OCI-LY1 (cell line): ENCODE data around the gene PSAP.

Experiments used
- H2AFZ ChIP-seq: fragments of 200-600 bp; sonication (generic), shearing (Covaris generic); 2 replicates; pipeline ENCODE4 v1.6.0; 2014; ENCODE audit warnings: antibody characterized with exemption, mild to moderate bottlenecking, low read length
- H3F3A ChIP-seq: fragments of 200-600 bp; sonication (generic), shearing (Covaris generic); 2 replicates; pipeline ENCODE4 v1.6.0; 2014; ENCODE audit warnings: mild to moderate bottlenecking, antibody characterized with exemption, low read length, moderate library complexity; ENCODE audit not compliant: insufficient read depth
- H3K27ac ChIP-seq: fragments of 200-600 bp; sonication (generic); 2 replicates; pipeline ENCODE4 v1.5.1; 2014; ENCODE audit warnings: low read length, mixed run types, mild to moderate bottlenecking, low read depth; ENCODE audit not compliant: poor library complexity, severe bottlenecking
- H3K27me3 ChIP-seq: fragments of 200-600 bp; sonication (generic); 2 replicates; pipeline ENCODE4 v1.6.0; 2014; ENCODE audit warnings: antibody characterized with exemption, mild to moderate bottlenecking, low read length, moderate library complexity; ENCODE audit not compliant: insufficient read depth
- H3K36me3 ChIP-seq: fragments of 200-600 bp; sonication (generic); 2 replicates; pipeline ENCODE4 v1.6.1; 2014; ENCODE audit warnings: mild to moderate bottlenecking, antibody characterized with exemption, low read length, moderate library complexity, mixed read lengths; ENCODE audit not compliant: insufficient read depth
- H3K4me1 ChIP-seq: fragments of 200-600 bp; sonication (generic); 2 replicates; pipeline ENCODE4 v1.5.1; 2014; ENCODE audit warnings: mild to moderate bottlenecking, low read length, moderate library complexity; ENCODE audit not compliant: insufficient read depth, severe bottlenecking
- H3K4me2 ChIP-seq: fragments of 200-600 bp; sonication (generic), shearing (Covaris generic); 2 replicates; pipeline ENCODE4 v1.6.1; 2014; ENCODE audit warnings: low read length
- H3K4me3 ChIP-seq: fragments of 200-600 bp; sonication (generic); 2 replicates; pipeline ENCODE4 v1.5.1; 2014; ENCODE audit warnings: low read length, low read depth, mild to moderate bottlenecking, mixed read lengths; ENCODE audit not compliant: poor library complexity, severe bottlenecking
- H3K79me2 ChIP-seq: fragments of 200-600 bp; shearing (Covaris generic); 2 replicates; pipeline ENCODE4 v1.6.1; 2016; ENCODE audit warnings: mixed run types, low read length, mixed read lengths; ENCODE audit not compliant: insufficient read depth
- H3K9ac ChIP-seq: fragments of 200-600 bp; sonication (generic), shearing (Covaris generic); 2 replicates; pipeline ENCODE4 v1.6.1; 2014; ENCODE audit warnings: mild to moderate bottlenecking, low read length, mixed read lengths
- H3K9me2 ChIP-seq: fragments of 200-600 bp; sonication (generic), shearing (Covaris generic); 2 replicates; pipeline ENCODE4 v1.6.1; 2014; ENCODE audit warnings: low read depth, mild to moderate bottlenecking, low read length, mixed read lengths
- H3K9me3 ChIP-seq: fragments of 200-600 bp; shearing (Covaris generic); 2 replicates; pipeline ENCODE4 v1.6.1; 2014; ENCODE audit warnings: low read length, mixed read lengths
- H4K20me1 ChIP-seq: fragments of 200-600 bp; sonication (generic), shearing (Covaris generic); 2 replicates; pipeline ENCODE4 v1.6.0; 2016; ENCODE audit warnings: mild to moderate bottlenecking, low read length; ENCODE audit not compliant: insufficient read depth
- CTCF ChIP-seq: fragments of 200-600 bp; sonication (generic), shearing (Covaris generic); IDR thresholded peaks from 2 replicates; pipeline ENCODE4 v1.5.1; 2017; ENCODE audit warnings: mild to moderate bottlenecking, antibody characterized with exemption, low read length, moderate library complexity, mixed read lengths
- EZH2 ChIP-seq: fragments of 200-600 bp; sonication (generic), shearing (Covaris generic); IDR thresholded peaks from 2 replicates; pipeline ENCODE4 v1.8.0; 2017; ENCODE audit warnings: borderline replicate concordance, mixed run types, mild to moderate bottlenecking, antibody characterized with exemption, low read length, moderate library complexity, mixed read lengths

PSAP gene

GRCh38 chr10:71789871-71790270, 61.2 kb downstream of the PSAP start:
- Histone ChIP-seq H3K4me1 (no peaks in the 10 kb centered on the region), H4K20me1 (no peaks in the 10 kb centered on the region), H3K36me3 (no peaks in the 10 kb centered on the region), H3K79me2 (no peaks in the 10 kb centered on the region), H3K27ac (no peak overlapping the region), H3K9me3 (no peaks in the 10 kb centered on the region), H3K4me3 (no peak overlapping the region), H3K9me2 (no peaks in the 10 kb centered on the region), H3K27me3 (peaks cover 9% of the 10 kb centered on the region; the same call in 1 of the 2 replicates), H2AFZ (no peak overlapping the region), H3F3A (no peaks in the 10 kb centered on the region), H3K9ac (no peak overlapping the region), H3K4me2 (no peak overlapping the region)
- TF ChIP-seq CTCF, result no peak
- no peak for TF ChIP-seq EZH2

DNA sequence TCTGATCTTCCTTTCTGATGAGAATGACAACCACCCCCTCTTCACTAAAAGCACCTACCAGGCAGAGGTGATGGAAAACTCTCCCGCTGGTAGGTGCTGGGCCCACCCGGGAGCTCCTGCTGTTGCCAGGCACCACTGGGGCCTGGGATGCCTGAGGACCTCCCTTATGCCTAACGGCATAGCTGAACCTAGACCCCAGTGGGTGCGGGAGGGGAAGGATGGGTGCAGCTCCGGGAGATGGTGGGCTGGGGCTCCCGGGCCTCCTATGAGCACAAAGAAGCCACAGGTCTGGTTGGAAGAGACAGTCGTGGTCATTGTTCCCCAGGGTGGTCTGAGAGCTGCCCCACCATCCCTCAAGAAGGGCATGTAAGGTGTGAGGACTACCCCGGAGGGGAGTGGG, 62.1 kb downstream of the PSAP start:
- Histone ChIP-seq H4K20me1 (no peaks in the 10 kb centered on the region), H3F3A (no peaks in the 10 kb centered on the region), H3K4me3 (no peak overlapping the region), H2AFZ (no peak overlapping the region), H3K36me3 (no peaks in the 10 kb centered on the region), H3K9me2 (no peaks in the 10 kb centered on the region), H3K4me1 (no peaks in the 10 kb centered on the region), H3K4me2 (no peak overlapping the region), H3K9me3 (no peaks in the 10 kb centered on the region), H3K79me2 (no peaks in the 10 kb centered on the region), H3K9ac (no peak overlapping the region), H3K27me3 (peaks cover 9% of the 10 kb centered on the region; the same call in 1 of the 2 replicates), H3K27ac (no peak overlapping the region)
- TF ChIP-seq CTCF (no peak), EZH2 (no peak)

GRCh38 chr10:71784679-71785272, 66.3 kb downstream of the PSAP start:
- Histone ChIP-seq H3K79me2 (no peaks in the 10 kb centered on the region), H2AFZ (no peak overlapping the region), H3K4me1 (no peaks in the 10 kb centered on the region), H3F3A (no peaks in the 10 kb centered on the region), H3K27me3 (peaks cover 6% of the 10 kb centered on the region), H3K4me2 (no peak overlapping the region), H3K36me3 (no peaks in the 10 kb centered on the region), H3K9me2 (no peaks in the 10 kb centered on the region), H3K9ac (no peak overlapping the region), H3K4me3 (no peak overlapping the region), H4K20me1 (no peaks in the 10 kb centered on the region), H3K9me3 (no peaks in the 10 kb centered on the region), H3K27ac (no peak overlapping the region)
- no peak for TF ChIP-seq CTCF
- no peak for TF ChIP-seq EZH2
